HepG2 (cell line): ENCODE data around the gene CPNE1. TPM values are rescaled to one million over a fixed set of nuclear protein-coding genes. Genes with fewer than 3 reads are reported as not detected.

Experiments
- EP300 ChIP-seq, 3 experiments: sonication (generic) in 1 of 3; formaldehyde crosslinking in 1 of 3; IDR thresholded peaks; 2 replicates each; pipeline versions ENCODE4 v1.5.1 to v1.6.1; 2011 to 2020; ENCODE audit warnings: low read depth in 2 of 3, low read length in 2 of 3, borderline replicate concordance in 1 of 3, improper control_type of control experiment in 1 of 3, mild to moderate bottlenecking in 1 of 3, missing genetic modification reagents in 1 of 3, moderate library complexity in 1 of 3
- FOSL1 ChIP-seq: sonication (generic); formaldehyde crosslinking; IDR thresholded peaks from 2 replicates; pipeline ENCODE4 v1.9.0; 2021; ENCODE audit warnings: missing genetic modification reagents, borderline replicate concordance
- FOXK1 ChIP-seq: sonication (generic); formaldehyde crosslinking; IDR thresholded peaks from 2 replicates; pipeline ENCODE4 v1.4.0; 2020; ENCODE audit warnings: low read depth, missing genetic modification reagents, borderline replicate concordance
- HMG20A ChIP-seq: IDR thresholded peaks from 2 replicates; pipeline ENCODE4 v1.6.1; 2016; ENCODE audit warnings: borderline replicate concordance
- MBNL3 ChIP-seq: fragments of 250-450 bp; sonication (Bioruptor Pico); conservative IDR thresholded peaks from 2 replicates; pipeline ENCODE4 v1.8.0; 2022; ENCODE audit warnings: mild to moderate bottlenecking, inconsistent platforms
- NCOR1 ChIP-seq: fragments of 200-600 bp; sonication (generic); IDR thresholded peaks from 2 replicates; pipeline ENCODE4 v1.7.0; 2017; ENCODE audit warnings: antibody characterized with exemption, low read length, borderline replicate concordance
- ONECUT2 ChIP-seq: sonication (generic); formaldehyde crosslinking; IDR thresholded peaks from 2 replicates; pipeline ENCODE4 v1.4.0; 2020; ENCODE audit warnings: missing genetic modification reagents
- PHF21A ChIP-seq: sonication (generic); formaldehyde crosslinking; IDR thresholded peaks from 2 replicates; pipeline ENCODE4 v1.5.0; 2020; ENCODE audit warnings: mild to moderate bottlenecking, missing genetic modification reagents
- RBAK ChIP-seq: sonication (generic); formaldehyde crosslinking; IDR thresholded peaks from 2 replicates; pipeline ENCODE4 v1.5.1; 2020; ENCODE audit warnings: mild to moderate bottlenecking, missing genetic modification reagents
- TCF7L2 ChIP-seq: IDR thresholded peaks from 2 replicates; pipeline ENCODE4 v1.6.1; 2011; ENCODE audit warnings: mild to moderate bottlenecking, low read depth, low read length, moderate library complexity
- TRIM24 ChIP-seq: sonication (generic); formaldehyde crosslinking; IDR thresholded peaks from 2 replicates; pipeline ENCODE4 v1.8.0; 2022; ENCODE audit warnings: mild to moderate bottlenecking, missing genetic modification reagents
- ZFX ChIP-seq: sonication (generic); formaldehyde crosslinking; IDR thresholded peaks from 2 replicates; pipeline ENCODE4 v1.4.0; 2020; ENCODE audit warnings: mild to moderate bottlenecking, low read depth, missing genetic modification reagents, moderate library complexity
- ZKSCAN1 ChIP-seq: fragments of 150-350 bp; IDR thresholded peaks from 2 replicates; pipeline ENCODE4 v1.6.1; 2014; ENCODE audit warnings: low read length
- ZNF468 ChIP-seq: sonication (generic); formaldehyde crosslinking; IDR thresholded peaks from 2 replicates; pipeline ENCODE4 v1.8.0; 2022; ENCODE audit warnings: mild to moderate bottlenecking, moderate library complexity, missing genetic modification reagents
- ZNF556 ChIP-seq: sonication (generic); formaldehyde crosslinking; IDR thresholded peaks from 2 replicates; pipeline ENCODE4 v1.4.0; 2020; ENCODE audit warnings: mild to moderate bottlenecking, missing genetic modification reagents, borderline replicate concordance
- ZNF724P ChIP-seq: sonication (generic); formaldehyde crosslinking; IDR thresholded peaks from 2 replicates; pipeline ENCODE4 v1.8.0; 2022; ENCODE audit warnings: missing genetic modification reagents, borderline replicate concordance
- ZNF781 ChIP-seq: sonication (generic); formaldehyde crosslinking; IDR thresholded peaks from 2 replicates; pipeline ENCODE4 v1.5.1; 2020; ENCODE audit warnings: borderline replicate concordance, mild to moderate bottlenecking, missing genetic modification reagents; ENCODE audit errors: not compliant biosample characterization
- polyA plus RNA-seq, 8 experiments: library from polyadenylated mRNA; depleted of rRNA in 3 of 8; stranded (reverse) in 7 of 8; unstranded in 1 of 8; fragments of >200 nt; fragmentation: Illumina TruSeq in 4 of 8; extraction: Trizol in 4 of 8; gene quantifications; 2 replicates each; pipeline versions ENCODE4 v1.2.1 to v1.2.3, GENCODE V29; 2011 to 2016; ENCODE audit warnings: low read depth in 4 of 8, missing spikeins in 1 of 8, mixed read lengths in 1 of 8; ENCODE audit not compliant: insufficient read depth in 1 of 8
- total RNA-seq, 5 experiments: library from RNA; depleted of rRNA; stranded (reverse); fragments of >200 nt; fragmentation: Illumina TruSeq; extraction: Trizol; gene quantifications; 2 replicates each; pipeline ENCODE4 v1.2.3, GENCODE V29; 2016; ENCODE audit warnings: low read depth in 1 of 5
- TF ChIP-seq, protein P1 (sequence below): sonication (generic); formaldehyde crosslinking; IDR thresholded peaks from 2 replicates; pipeline ENCODE4 v1.5.0; 2020; ENCODE audit warnings: missing genetic modification reagents
- TF ChIP-seq, protein P2 (sequence below): sonication (generic); formaldehyde crosslinking; IDR thresholded peaks from 2 replicates; pipeline ENCODE4 v1.4.0; 2020; ENCODE audit warnings: missing genetic modification reagents

CPNE1 gene
- total and polyA plus RNA-seq, 2 of the 13 experiments (the other 11 are each of a cell fraction or from before 2014, with no cell fraction given), result 408 to 431 TPM

DNA sequence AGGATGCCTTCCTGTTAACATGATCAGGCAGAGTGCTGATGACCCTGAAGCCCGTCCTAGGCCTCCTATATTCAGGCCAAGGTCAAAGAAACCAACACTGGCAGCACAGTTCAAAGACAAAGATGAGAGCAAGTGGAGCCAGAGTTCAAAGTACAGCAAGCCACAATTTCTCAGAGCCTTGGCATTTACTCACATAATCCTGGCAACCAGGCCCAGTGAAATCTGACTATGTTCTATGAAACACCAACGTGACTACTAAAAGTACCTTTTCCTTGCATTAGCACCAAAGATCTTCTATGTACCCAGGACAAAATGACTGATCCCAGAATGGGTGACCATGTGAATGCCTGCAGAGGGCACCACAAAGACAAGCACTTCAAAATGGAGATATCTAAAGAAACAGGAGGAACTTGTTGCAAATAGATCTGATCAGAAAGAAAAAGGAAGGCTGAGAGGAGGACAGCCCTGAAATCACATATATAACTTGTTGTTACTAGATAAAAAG lies 30.6 kb upstream of the CPNE1 start (continued):
- TF ChIP-seq MBNL3 (CRISPR knock-in tag), result no peak
- peak; percentile 79; the same call in 1 of the 2 replicates for TF ChIP-seq ZNF556 (CRISPR knock-in tag)
- TF ChIP-seq NCOR1, result peak; percentile 44; the same call in 1 of the 2 replicates
- TF ChIP-seq, protein P1, sequence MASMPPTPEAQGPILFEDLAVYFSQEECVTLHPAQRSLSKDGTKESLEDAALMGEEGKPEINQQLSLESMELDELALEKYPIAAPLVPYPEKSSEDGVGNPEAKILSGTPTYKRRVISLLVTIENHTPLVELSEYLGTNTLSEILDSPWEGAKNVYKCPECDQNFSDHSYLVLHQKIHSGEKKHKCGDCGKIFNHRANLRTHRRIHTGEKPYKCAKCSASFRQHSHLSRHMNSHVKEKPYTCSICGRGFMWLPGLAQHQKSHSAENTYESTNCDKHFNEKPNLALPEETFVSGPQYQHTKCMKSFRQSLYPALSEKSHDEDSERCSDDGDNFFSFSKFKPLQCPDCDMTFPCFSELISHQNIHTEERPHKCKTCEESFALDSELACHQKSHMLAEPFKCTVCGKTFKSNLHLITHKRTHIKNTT (CRISPR knock-in tag), result no peak
- TF ChIP-seq FOSL1, result no peak
- TF ChIP-seq ZNF468, result no peak
- TF ChIP-seq TRIM24, result 0 out of 2 replicates have a peak, but pooled peaks have one; percentile 58
- TF ChIP-seq HMG20A (CRISPR knock-in tag), result peak; percentile 80; the same call in 1 of the 2 replicates
- TF ChIP-seq, protein P2, sequence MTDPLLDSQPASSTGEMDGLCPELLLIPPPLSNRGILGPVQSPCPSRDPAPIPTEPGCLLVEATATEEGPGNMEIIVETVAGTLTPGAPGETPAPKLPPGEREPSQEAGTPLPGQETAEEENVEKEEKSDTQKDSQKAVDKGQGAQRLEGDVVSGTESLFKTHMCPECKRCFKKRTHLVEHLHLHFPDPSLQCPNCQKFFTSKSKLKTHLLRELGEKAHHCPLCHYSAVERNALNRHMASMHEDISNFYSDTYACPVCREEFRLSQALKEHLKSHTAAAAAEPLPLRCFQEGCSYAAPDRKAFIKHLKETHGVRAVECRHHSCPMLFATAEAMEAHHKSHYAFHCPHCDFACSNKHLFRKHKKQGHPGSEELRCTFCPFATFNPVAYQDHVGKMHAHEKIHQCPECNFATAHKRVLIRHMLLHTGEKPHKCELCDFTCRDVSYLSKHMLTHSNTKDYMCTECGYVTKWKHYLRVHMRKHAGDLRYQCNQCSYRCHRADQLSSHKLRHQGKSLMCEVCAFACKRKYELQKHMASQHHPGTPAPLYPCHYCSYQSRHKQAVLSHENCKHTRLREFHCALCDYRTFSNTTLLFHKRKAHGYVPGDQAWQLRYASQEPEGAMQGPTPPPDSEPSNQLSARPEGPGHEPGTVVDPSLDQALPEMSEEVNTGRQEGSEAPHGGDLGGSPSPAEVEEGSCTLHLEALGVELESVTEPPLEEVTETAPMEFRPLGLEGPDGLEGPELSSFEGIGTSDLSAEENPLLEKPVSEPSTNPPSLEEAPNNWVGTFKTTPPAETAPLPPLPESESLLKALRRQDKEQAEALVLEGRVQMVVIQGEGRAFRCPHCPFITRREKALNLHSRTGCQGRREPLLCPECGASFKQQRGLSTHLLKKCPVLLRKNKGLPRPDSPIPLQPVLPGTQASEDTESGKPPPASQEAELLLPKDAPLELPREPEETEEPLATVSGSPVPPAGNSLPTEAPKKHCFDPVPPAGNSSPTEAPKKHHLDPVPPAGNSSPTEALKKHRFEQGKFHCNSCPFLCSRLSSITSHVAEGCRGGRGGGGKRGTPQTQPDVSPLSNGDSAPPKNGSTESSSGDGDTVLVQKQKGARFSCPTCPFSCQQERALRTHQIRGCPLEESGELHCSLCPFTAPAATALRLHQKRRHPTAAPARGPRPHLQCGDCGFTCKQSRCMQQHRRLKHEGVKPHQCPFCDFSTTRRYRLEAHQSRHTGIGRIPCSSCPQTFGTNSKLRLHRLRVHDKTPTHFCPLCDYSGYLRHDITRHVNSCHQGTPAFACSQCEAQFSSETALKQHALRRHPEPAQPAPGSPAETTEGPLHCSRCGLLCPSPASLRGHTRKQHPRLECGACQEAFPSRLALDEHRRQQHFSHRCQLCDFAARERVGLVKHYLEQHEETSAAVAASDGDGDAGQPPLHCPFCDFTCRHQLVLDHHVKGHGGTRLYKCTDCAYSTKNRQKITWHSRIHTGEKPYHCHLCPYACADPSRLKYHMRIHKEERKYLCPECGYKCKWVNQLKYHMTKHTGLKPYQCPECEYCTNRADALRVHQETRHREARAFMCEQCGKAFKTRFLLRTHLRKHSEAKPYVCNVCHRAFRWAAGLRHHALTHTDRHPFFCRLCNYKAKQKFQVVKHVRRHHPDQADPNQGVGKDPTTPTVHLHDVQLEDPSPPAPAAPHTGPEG (CRISPR knock-in tag), result 0 out of 2 replicates have a peak, but pooled peaks have one; percentile 34
- TF ChIP-seq RBAK, result no peak
- peak; percentile 44; the same call in 1 of the 2 replicates for TF ChIP-seq ZFX (CRISPR knock-in tag)
- TF ChIP-seq ZNF724P, result 0 out of 2 replicates have a peak, but pooled peaks have one; percentile 59
- TF ChIP-seq TCF7L2, result peak; percentile 48; the same call in 1 of the 2 replicates
- peak; percentile 21; the same call in 1 of the 2 replicates for TF ChIP-seq PHF21A (CRISPR knock-in tag)
- peak; percentile 30 to 72; a peak in 2 of 4 replicates for TF ChIP-seq EP300 (IDR thresholded peaks at IDR 0.05; ENCODE audit: low read depth in 2 of 2, low read length in 2 of 2)
- TF ChIP-seq EP300 (CRISPR knock-in tag; IDR thresholded peaks at IDR 0.05; ENCODE audit: borderline replicate concordance), result peak; percentile 69
- TF ChIP-seq ZKSCAN1, result 0 out of 2 replicates have a peak, but pooled peaks have one; percentile 37
- peak; percentile 64 for TF ChIP-seq ZNF781 (CRISPR knock-in tag)
- peak; percentile 24; the same call in 1 of the 2 replicates for TF ChIP-seq FOXK1 (CRISPR knock-in tag)
- no peak for TF ChIP-seq ONECUT2 (CRISPR knock-in tag)
